PFSK-1 (cell line): Measurements from ENCODE around the gene COQ8B.

Experiments
- POLR2AphosphoS5 ChIP-seq: IDR thresholded peaks from 2 replicates; pipeline ENCODE4 v1.6.1; 2012; ENCODE audit warnings: low read depth, mild to moderate bottlenecking, control low read depth, low read length, moderate library complexity
- TAF1 ChIP-seq: IDR thresholded peaks from 2 replicates; pipeline ENCODE4 v1.6.1; 2012; ENCODE audit warnings: low read length, control low read depth, borderline replicate concordance; ENCODE audit not compliant: insufficient read depth

- TF ChIP-seq POLR2AphosphoS5 (no peak), TAF1 (no peak)
These were observed 31.1 kb downstream of the COQ8B start for GRCh38 chr19:40685563-40685962.
